Osteoblast (primary cell): Measurements from ENCODE around the gene PSAPL1. TPM values are rescaled to one million over a fixed set of nuclear protein-coding genes. Genes with fewer than 3 reads are reported as not detected.

Experiments
- DNase-seq: peaks from one replicate; pipeline ENCODE4 v3.0.0; 2011; ENCODE audit warnings: low spot score, mixed read lengths; ENCODE audit not compliant: insufficient read length; ENCODE audit errors: missing footprints
- H2AFZ ChIP-seq: 2 replicates; pipeline ENCODE4 v1.6.0; 2011; ENCODE audit warnings: mild to moderate bottlenecking, low read length
- H3K27ac ChIP-seq: 2 replicates; pipeline ENCODE4 v1.5.1; 2011; ENCODE audit warnings: mild to moderate bottlenecking, low read depth, low read length, moderate library complexity
- H3K27me3 ChIP-seq: 2 replicates; pipeline ENCODE4 v1.6.0; 2012; ENCODE audit warnings: mild to moderate bottlenecking, control low read depth, inconsistent platforms, low read length, moderate library complexity; ENCODE audit not compliant: insufficient read depth
- H3K36me3 ChIP-seq: 2 replicates; pipeline ENCODE4 v1.5.1; 2011; ENCODE audit warnings: mild to moderate bottlenecking, low read length, control low read depth, moderate library complexity; ENCODE audit not compliant: insufficient read depth
- H3K4me1 ChIP-seq: 2 replicates; pipeline ENCODE4 v1.5.1; 2011; ENCODE audit warnings: mild to moderate bottlenecking, low read length, control low read depth, moderate library complexity; ENCODE audit not compliant: insufficient read depth
- H3K4me2 ChIP-seq: 2 replicates; pipeline ENCODE4 v1.6.0; 2011; ENCODE audit warnings: mild to moderate bottlenecking, low read length; ENCODE audit not compliant: insufficient read depth
- H3K4me3 ChIP-seq: fragments of 200-600 bp; sonication (generic); 3 replicates; pipeline ENCODE4 v1.5.1; 2012; ENCODE audit warnings: mild to moderate bottlenecking, low read length, inconsistent platforms; ENCODE audit not compliant: insufficient read depth
- H3K79me2 ChIP-seq: 2 replicates; pipeline ENCODE4 v1.6.0; 2012; ENCODE audit warnings: mild to moderate bottlenecking, low read length, control low read depth, inconsistent platforms; ENCODE audit not compliant: insufficient read depth
- H3K9me3 ChIP-seq: 2 replicates; pipeline ENCODE4 v1.5.1; 2011; ENCODE audit warnings: low read depth, low read length, control low read depth
- H4K20me1 ChIP-seq: 2 replicates; pipeline ENCODE4 v1.6.0; 2012; ENCODE audit warnings: mild to moderate bottlenecking, low read length, control low read depth; ENCODE audit not compliant: insufficient read depth
- total RNA-seq: library from RNA; depleted of rRNA; stranded (reverse); fragments of >200 nt; gene quantifications from 2 replicates; pipeline ENCODE4 v1.2.3, GENCODE V29; 2012
- TF ChIP-seq, protein P1 (sequence below): IDR thresholded peaks from 2 replicates; pipeline ENCODE4 v1.5.1; 2011; ENCODE audit warnings: mild to moderate bottlenecking, low read depth, low read length, moderate library complexity; ENCODE audit errors: extremely low read depth

PSAPL1 gene
- total RNA-seq, 1 donor = not detected

DNA sequence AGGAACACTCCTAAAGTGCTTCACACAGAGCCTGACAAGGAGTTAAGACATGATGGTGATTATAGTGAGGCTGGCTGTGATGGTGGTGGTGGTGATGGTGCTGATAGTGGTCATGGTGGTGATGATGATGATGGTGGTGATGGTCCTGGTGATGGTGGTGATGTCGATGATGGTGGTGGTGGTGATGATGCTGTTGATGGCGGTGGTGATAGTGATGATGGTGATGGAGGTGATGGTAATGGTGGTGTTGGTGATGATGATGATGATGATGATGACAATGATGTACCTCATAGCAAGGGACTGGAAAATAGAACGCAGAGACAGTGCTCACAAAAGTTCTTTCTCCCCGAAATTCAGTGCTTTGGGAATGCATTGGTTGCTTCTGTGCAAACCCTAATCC lies 34.3 kb upstream of the PSAPL1 start:
- H3K36me3 ChIP-seq = no peaks in the 10 kb centered on the region
- no peak overlapping the region for H2AFZ ChIP-seq
- H3K27me3 ChIP-seq = peaks cover 8% of the 10 kb centered on the region
- H3K4me2 ChIP-seq = no peak overlapping the region
- DNase-seq = no peak
- no peak overlapping the region for H3K27ac ChIP-seq
- H4K20me1 ChIP-seq = no peaks in the 10 kb centered on the region
- H3K4me1 ChIP-seq = no peaks in the 10 kb centered on the region
- no peaks in the 10 kb centered on the region for H3K9me3 ChIP-seq
- H3K79me2 ChIP-seq = no peaks in the 10 kb centered on the region
- TF ChIP-seq, protein P1, sequence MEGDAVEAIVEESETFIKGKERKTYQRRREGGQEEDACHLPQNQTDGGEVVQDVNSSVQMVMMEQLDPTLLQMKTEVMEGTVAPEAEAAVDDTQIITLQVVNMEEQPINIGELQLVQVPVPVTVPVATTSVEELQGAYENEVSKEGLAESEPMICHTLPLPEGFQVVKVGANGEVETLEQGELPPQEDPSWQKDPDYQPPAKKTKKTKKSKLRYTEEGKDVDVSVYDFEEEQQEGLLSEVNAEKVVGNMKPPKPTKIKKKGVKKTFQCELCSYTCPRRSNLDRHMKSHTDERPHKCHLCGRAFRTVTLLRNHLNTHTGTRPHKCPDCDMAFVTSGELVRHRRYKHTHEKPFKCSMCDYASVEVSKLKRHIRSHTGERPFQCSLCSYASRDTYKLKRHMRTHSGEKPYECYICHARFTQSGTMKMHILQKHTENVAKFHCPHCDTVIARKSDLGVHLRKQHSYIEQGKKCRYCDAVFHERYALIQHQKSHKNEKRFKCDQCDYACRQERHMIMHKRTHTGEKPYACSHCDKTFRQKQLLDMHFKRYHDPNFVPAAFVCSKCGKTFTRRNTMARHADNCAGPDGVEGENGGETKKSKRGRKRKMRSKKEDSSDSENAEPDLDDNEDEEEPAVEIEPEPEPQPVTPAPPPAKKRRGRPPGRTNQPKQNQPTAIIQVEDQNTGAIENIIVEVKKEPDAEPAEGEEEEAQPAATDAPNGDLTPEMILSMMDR = no peak
- no peak overlapping the region for H3K4me3 ChIP-seq

DNA sequence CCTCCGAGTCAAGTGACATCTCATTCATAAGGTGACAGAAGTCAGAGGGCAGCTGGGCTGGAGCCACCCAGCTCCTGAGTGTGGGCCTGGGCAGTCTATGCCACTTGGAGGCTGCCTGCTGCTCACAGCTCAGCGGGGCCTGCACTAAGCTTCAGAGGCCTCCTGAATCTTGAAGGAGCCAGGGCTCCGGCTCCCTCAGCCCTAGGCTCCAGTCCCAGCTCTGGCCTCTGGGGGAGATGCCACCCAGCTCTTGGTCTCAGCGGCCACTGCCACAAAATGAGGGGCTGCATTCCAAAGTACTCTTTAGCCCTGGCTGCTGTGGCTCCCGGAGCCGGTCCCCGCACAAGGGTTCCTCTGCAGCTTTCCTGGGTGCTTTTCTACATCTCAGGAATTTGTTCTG lies 32.7 kb upstream of the PSAPL1 start:
- no peak for DNase-seq
- H3K79me2 ChIP-seq = no peaks in the 10 kb centered on the region
- H2AFZ ChIP-seq = no peak overlapping the region
- TF ChIP-seq, protein P1 = no peak
- H3K27me3 ChIP-seq = peaks cover 12% of the 10 kb centered on the region
- H3K4me2 ChIP-seq = no peak overlapping the region
- no peaks in the 10 kb centered on the region for H3K36me3 ChIP-seq
- no peaks in the 10 kb centered on the region for H3K9me3 ChIP-seq
- H3K27ac ChIP-seq = no peak overlapping the region
- no peaks in the 10 kb centered on the region for H3K4me1 ChIP-seq
- no peaks in the 10 kb centered on the region for H4K20me1 ChIP-seq
- no peak overlapping the region for H3K4me3 ChIP-seq

- H3K4me3 ChIP-seq = no peak overlapping the region
- TF ChIP-seq, protein P1 = no peak
These were observed 32.2 kb upstream of the PSAPL1 start for GRCh38 chr4:7466904-7467303.

GRCh38 chr4:7466215-7466614 lies 31.5 kb upstream of the PSAPL1 start:
- H4K20me1 ChIP-seq = no peaks in the 10 kb centered on the region
- H3K4me1 ChIP-seq = no peaks in the 10 kb centered on the region
- H3K79me2 ChIP-seq = no peaks in the 10 kb centered on the region
- no peak overlapping the region for H3K4me2 ChIP-seq
- H3K4me3 ChIP-seq = no peak overlapping the region
- DNase-seq = no peak
- H2AFZ ChIP-seq = no peak overlapping the region
- peaks cover 12% of the 10 kb centered on the region for H3K27me3 ChIP-seq
- H3K27ac ChIP-seq = no peak overlapping the region
- H3K36me3 ChIP-seq = no peaks in the 10 kb centered on the region
- H3K9me3 ChIP-seq = no peaks in the 10 kb centered on the region
- TF ChIP-seq, protein P1 = no peak

More at GRCh38 chr4:7466904-7467303, 32.2 kb upstream of the PSAPL1 start:
- H3K27ac ChIP-seq = no peak overlapping the region
- H3K4me2 ChIP-seq = no peak overlapping the region
- H4K20me1 ChIP-seq = no peaks in the 10 kb centered on the region
- no peaks in the 10 kb centered on the region for H3K4me1 ChIP-seq
- no peaks in the 10 kb centered on the region for H3K79me2 ChIP-seq
- no peaks in the 10 kb centered on the region for H3K9me3 ChIP-seq
- no peak for DNase-seq
- no peaks in the 10 kb centered on the region for H3K36me3 ChIP-seq
- H3K27me3 ChIP-seq = peaks cover 12% of the 10 kb centered on the region
- H2AFZ ChIP-seq = no peak overlapping the region
